HG03095 (cell line): ENCODE results near the gene CDKN2B.
"Not testable (repeated sequence)": the region's sequence is repeated elsewhere in the genome, so short reads cannot be mapped to it uniquely, and the experiment has no call there.

Experiments
- ATAC-seq: cut with Tn5 transposase; IDR thresholded peaks from one replicate; pipeline ENCODE4 v1.9.1; 2021; ENCODE audit warnings: moderate library complexity; ENCODE audit not compliant: unreplicated experiment

CDKN2B gene, protein sequence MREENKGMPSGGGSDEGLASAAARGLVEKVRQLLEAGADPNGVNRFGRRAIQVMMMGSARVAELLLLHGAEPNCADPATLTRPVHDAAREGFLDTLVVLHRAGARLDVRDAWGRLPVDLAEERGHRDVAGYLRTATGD

DNA sequence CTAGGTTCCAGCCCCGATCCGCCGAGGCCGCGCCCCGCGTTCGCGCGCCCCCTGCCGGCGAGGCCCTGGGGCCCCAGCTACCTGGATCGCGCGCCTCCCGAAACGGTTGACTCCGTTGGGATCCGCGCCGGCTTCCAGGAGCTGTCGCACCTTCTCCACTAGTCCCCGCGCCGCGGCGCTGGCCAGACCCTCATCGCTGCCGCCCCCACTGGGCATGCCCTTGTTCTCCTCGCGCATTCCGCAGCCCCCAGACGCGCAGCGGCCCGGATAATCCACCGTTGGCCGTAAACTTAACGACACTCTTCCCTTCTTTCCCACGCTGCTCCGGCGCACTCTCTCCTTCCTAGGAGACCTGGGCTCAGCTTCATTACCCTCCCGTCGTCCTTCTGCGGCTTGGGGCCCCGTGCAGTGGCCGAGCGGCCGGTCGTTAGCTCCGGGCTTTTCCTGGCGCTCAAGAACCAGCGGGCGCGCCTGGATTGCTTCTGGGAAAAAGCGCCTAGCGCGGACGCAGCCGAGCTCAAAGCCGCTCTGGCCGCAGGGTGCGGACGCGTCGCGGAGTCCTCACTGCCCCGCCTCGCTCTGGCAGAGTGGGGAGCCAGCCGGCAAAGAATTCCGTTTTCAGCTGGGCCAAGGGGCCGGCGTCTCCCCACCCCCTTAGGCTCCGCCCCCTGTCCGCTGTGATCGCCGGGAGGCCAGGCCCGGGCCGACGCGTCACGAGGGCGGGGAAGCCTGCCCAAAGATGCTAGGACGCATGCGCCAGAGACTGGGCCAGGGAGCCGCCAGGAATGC, at the start of gene CDKN2B:
Gene CDKN2B (minus strand): TSS at position 589 of the 789 bp plus-strand sequence. CDS start 352 bp downstream, at position 237.
- ATAC-seq = peak; percentile 92

DNA sequence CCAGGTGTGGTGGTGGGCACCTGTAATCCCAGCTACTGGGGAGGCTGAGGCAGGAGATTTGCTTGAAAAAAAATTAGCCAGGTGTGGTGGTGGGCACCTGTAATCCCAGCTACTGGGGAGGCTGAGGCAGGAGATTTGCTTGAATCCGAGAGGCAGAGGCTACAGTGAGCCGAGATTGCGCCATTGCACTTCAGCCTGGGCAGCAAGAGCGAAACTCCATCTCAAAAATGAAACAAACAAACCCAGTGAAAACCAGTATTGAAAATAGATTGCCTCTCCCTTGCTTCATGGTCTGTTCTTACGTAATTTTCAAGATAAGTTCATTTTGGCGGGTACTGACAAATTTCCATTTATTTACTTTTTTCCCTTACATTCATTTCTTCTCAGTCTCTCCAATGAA, 48.9 kb upstream of the CDKN2B start:
- not testable (repeated sequence) for ATAC-seq

DNA sequence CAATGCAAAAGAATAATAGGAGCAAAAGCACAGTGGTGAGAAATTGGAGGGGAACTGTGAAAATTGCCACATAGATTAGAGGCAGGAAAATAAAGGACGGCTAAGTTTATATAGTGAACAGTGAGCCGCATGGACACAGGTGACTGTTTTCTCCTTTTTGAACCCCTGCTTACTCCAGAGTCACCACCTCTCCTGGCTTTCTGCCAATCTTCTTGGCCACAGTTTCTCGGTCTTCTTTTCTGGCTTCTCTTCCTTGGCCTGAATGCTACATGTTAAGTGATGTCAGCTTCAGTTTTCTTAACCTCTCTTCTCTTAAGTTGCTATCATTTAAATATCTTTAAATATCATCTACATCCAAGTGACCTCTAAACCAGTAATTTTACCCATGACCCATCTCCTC, 47.3 kb upstream of the CDKN2B start:
- ATAC-seq = no peak

DNA sequence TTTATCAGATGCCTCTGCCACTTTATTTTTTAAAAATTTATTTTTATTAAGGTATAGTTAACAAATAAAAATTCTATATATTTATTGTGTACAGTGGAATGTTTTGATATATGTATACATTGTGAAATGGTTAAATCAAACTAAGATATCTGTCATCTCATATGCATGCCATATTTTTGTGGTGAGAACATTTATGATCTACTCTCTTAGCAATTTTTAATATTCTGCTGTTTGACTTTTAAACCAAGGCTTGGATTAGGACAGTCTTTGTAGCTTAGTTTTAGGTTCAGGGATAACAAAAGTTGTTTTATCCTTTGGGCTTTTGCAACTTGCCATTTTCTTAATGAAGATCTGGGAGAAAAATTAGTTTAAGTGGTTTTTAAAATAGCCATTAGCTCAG, 46.0 kb upstream of the CDKN2B start:
- no peak for ATAC-seq

DNA sequence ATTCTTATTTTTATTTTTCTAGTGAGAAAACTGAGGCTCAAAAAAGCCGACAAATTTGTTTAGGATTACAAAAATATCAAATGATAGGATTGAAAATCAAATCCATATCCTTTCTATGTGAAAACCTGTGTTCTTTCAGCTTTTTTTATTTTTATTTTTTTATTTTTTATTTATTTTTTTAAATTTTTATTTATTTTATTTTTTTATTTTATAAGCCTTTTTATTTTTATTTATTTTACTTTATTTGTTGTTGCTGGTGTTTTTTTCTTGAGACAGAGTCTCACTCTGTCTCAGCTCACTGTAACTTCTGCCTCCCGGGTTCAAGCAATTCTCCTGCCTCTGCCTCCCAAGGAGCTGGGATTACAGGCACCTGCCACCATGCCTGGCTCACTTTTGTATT, 45.4 kb upstream of the CDKN2B start:
- no peak for ATAC-seq

DNA sequence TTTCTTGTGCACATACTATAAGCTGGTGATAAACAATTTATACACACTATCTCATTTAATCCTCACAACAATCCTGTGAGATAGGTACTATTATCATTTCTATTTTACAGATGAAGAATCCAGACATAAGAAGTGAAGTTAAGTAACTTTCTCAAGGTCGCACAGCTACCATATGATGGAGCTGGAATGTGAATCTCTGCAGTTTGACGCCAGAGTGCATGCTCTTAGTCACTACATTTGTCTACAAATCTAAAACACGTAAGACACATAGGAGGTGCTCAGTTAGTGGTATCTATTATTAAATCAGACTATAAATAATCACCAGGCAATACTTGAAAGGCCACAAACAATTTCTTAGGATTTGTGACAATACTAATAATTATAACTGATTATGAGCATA, 45.0 kb upstream of the CDKN2B start:
- no peak for ATAC-seq

DNA sequence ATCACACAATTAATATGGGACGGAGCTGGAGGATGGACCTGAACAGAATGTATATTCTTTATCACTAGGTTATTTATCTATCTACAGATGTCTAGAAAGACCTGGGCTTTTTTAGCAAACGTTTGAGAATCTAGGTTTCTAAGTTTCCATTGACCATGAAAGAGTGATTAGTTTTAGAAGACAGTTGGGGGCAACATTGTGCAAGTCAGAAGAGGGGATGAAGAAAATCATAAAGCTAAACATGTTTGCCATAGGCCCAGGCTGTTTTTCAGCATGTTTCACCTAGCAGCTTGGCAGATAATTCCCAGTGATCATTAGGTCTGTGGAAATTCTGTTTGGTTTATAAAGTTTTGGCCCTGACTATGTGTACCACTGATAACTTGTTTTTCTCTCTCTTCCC, 44.1 kb upstream of the CDKN2B start:
- no peak for ATAC-seq

DNA sequence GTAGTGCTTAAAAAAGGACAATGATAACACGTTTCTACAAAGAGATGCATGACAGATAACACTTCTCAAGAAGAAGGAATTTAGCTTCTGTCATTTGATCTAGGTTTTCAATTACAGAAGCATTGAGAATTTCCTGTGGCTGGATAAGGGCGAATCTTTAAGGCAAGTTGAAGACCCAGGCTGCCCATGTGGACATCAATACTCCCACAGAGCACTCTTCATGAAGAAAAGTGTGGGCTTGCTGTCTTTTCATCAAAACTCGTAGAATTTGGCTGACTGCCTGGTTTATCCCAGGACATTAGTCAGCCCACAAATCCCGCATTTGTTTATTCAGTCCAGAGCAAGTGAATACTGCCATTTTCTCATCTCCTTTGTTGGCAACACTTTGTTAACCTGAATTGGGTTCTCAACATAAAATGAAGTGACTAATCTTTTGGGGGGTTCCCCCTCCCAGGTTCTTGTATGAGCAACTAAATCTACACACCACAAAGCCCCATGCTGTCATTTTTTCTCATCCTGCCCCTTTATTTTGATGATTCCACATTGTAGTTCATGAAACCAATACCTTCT, 43.4 kb upstream of the CDKN2B start:
- no peak for ATAC-seq

DNA sequence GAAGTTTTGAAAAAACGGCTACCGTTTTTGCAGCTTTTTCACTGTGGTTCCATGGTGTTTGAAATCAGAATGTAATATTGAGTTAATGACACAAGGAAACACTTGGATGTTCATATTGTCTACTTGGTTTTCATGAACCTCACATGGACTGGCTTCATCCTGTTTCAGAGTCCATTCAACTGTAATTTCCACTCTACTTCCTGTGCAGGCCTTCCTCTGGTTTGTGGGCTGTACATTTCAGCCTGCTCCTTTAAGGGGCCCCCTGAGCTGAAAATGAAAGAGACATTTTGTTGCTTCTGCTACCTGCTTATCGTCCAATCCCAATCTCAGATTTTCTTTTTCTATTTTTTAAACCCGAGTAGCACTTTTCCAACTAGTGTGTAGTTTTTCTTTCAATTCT, 41.8 kb upstream of the CDKN2B start:
- ATAC-seq = no peak

DNA sequence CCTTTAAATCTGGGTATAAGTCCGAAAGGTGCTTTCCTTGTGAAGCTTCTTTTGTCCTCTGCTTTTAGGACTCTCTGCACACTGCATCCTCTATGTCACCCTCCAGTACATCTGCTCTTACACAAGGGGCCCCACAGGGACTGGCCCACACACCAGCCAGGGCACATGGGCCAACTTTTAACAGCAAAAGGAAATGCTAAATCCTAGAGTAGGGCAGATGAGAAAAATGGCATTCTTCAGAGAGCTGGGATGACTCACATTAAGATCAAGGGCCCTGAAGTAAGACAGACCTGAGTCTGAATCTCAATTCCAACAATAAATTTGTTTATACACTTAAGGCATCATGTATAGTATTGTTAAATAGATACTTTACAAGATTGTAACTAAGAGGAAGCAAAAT, 40.3 kb upstream of the CDKN2B start:
- ATAC-seq = no peak

DNA sequence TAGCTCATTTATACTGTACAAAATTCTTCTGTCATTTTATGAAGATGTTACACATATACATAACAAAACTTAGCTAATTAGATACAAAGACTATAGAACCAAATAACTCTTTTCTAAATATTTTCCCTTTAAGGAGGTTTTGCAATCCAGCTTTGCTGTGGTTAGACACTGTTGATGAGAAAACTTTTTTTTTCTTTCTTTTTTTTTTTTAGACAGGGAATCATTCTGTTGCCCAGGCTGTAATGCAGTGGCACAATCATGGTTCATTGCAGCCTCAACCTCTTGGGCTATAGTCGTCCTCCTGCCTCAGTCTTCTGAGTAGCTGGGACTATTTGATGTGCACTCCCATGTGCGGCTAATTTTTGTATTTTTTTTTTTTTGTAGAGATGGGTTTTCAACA, 38.5 kb upstream of the CDKN2B start:
- ATAC-seq = no peak

DNA sequence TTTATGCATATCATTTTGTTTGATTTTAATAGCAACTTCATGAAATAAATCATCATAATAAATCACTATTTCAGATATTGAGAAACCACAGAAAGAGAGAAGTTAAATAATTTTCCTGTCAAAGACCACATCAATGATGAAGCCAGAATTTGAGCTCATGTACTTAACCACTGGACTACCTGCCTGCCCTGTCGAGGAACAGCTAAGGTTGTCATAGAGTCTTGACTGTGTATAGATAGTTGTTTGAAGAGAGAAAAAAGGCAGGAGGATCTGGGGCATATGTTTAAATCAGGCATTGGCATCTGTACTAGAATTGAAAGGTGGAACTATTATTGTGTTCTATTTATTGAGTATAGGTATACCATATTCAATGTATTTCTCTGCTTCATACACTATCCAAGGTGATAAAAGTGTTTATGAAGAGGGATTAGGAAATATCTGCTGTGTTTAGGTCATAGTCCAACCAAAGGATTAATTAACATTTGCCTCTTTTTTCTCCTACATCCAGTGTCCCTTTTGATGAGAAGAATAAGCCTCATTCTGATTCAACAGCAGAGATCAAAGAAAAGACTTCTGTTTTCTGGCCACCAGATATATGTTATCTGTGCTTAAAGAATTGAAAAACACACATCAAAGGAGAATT, 37.3 kb upstream of the CDKN2B start:
- no peak for ATAC-seq

DNA sequence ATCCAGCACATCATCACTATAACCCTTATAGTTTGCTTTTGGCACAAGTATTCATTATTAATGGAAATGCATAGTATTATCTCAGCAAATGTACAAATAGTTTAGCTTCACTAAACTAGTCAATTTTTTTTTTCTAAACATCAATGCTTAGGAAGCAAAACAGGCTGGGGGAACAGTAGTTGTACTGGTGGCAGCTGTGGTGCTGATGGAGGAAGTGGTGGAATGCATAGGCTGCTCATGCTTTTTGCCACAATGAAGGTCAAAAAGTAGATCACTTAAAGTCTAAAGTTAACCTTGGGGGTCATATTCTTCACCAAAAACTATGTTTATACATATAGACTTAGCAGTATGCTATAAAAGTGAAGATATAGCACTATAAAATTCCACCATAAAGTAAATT, 36.3 kb upstream of the CDKN2B start:
- ATAC-seq = no peak

DNA sequence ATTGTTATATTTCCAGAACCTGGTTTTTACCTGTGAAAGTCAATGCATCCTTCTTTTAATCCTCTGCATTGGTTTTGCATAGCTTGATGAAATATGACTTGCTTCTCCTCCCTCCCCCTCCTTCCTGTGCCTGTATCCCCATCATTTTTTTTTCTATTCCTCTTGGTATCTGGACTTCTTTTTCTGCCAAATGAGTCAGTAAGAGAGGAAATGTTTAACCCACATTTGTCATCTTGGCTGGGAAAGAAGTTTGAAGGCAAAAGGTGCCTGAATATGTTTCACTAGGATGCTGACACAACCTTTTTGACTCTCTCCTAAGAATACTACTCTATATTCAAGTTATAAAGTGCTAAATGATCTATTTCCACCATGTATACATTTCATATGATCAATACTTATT, 35.5 kb upstream of the CDKN2B start:
- no peak for ATAC-seq

DNA sequence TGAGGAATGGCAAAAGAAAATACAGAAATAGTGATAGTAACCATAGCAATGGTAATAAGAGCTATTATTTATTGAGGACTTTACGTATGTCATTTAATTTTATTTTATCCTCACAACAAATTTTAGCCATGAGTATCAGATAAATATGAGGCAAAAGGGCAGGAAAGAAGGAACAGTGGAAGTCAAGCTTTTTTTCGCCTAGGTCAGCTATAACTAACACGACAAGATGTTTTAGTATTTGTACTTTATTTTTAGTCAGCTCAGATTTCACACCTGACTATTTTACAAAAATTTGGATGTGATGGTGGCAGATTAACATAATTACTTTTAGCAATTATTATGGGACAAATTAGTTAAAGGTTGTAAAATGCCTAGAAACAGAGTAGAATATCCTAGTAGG, 34.8 kb upstream of the CDKN2B start:
- ATAC-seq = no peak

DNA sequence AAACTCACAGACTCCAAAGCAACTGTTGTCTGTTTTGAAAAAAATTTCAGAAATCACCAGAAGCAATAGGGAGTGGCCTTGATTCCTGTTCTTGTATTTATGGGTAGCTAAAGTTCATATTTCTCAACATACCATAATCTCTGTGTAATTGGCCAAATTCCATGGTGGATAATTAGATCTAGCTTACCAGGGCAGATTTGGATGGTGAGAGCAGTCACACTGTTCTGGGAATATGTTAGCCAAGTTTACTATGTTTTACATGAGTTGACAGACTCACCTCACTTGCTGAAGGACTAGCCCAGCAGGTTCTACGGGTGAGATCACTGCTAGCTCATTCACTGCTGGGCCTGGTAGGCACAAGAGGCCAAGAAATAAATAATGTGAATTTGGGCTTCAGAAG, 32.7 kb upstream of the CDKN2B start:
- no peak for ATAC-seq

DNA sequence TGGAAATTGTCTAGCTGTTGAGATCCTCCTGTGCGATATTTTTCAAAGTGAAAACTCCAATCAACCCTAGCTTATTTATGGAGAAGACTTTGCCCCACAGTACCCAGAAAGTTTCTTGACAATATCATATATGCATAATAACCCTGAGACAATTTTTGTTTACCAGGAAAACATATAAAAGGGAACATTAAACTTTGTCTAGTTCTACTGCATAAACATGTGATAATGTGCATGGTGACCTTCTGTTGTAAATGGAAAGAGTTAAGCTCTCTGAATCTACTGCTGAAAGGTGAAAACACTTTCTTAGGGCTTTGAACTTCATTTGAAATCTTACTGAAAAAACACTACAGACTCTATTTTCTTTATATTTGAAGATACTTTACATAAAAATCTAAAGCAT, 32.2 kb upstream of the CDKN2B start:
- ATAC-seq = no peak

DNA sequence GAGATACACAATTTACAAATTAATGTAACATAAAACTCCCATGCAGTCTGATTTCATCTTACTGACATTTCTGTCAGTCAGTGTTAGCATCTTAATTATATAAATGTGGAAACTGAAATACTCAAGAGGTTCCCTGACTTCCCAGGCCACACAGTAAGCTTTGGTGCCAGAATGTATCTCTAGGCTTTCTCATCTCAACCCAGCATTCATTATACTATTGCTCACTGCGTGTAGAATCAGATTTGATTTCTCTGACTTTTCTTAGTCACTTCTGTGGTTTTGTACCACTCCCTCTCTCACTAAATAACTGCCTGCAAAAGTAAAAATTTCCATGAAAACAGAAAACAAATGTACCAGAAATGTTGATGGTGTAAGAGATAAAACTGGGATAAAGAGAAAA, 31.7 kb upstream of the CDKN2B start:
- no peak for ATAC-seq

DNA sequence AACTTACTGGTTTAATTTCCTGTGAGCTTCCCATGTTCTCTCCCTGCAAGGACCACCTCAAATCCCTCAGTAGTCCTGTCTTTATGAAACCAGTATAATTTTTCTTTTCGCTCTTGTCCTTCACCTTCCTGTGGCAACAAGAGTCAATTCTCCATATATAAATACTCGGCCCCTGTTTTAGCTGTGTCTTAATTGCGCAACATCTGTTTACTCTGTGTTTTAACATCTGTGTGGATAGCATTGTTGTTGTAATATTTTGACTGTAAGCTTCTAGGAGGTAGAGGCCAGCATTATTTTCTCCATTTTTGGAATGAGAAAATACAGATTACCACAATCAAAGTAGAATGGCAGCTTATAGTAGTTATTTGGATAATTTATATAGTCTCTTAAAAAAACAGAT, 30.2 kb upstream of the CDKN2B start:
- ATAC-seq = no peak

DNA sequence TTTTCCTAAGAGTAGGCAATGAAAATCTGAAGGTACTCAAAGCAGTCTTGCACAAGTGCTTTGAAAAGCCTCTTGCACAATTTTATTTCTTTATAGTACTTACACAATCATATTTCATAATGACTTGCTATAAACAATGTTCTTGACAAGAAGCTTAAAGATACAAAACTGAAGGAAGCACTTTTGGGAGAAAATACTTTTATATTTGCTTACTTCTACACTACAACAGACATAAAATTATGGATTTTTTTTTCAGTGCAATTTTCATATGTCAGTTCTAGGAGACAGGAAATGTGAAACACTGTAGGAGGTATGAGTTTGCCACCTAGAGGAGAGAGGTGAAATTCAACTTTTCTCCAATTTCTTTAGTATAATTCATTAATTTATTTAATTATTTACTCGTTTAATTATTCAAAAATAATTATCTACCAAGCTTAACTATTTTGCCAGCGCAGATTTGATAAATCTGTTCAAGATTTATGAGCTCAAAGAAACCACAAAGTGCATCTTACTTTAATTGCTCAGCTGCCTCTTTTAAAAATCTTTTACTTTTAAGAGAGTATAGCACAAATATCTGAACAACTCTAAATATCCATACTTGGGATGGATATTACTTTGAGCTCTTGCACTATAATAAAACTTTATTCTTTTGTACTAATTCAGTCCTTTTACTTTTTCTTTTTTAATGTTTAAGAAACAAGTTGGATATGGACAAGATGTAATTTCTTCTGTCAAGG, 29.0 kb upstream of the CDKN2B start:
- ATAC-seq = no peak

DNA sequence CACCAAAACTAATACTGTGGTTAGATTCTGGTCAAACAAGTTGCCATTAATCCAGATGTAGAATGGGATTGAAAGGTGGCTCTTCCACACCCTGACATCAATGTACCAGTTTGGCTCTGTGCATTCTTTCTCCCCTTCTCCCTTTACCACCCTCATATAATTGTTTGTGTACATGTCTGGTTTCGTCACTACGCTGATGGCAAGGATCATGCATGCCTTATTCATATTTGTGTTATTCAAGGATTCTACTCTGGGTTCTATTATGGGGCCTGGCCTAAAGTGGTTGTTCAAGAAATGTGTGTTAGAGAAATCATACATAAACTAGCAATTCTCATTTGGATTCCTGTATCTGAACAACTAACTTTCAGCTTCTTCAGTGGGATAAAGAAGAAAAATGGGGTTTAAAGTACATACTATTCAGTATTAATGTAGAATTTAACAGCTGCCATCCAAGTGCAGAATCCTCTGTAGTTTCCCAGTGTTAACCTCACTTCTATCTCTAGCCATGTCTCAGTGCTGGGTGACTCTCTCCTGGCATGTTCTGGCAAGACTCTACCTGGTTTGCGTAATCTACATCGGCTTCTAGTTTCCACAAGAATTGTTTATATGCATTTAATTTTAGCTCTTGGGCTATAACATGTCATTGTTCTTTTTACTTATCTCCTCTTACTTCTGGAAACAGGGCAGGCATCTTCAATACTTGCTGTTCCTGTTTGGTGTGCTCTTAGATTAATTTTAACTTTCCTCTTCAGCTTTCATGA, 27.9 kb upstream of the CDKN2B start:
- no peak for ATAC-seq
